ENCODE results near the gene OR2F1.

OR2F1 gene

GRCh38 chr7:143954544-143954943 lies at the start of gene OR2F1:
OR2F1 (plus strand) TSS chr7:143954844; CDS start chr7:143959971, 5,127 bp downstream.
- DNase-seq (ENCODE audit: low read depth), result no peak

- no peak for DNase-seq (ENCODE audit: low read depth)
Measured at GRCh38 chr7:143905509-143905908, 49.1 kb upstream of the OR2F1 start.

GRCh38 chr7:143906151-143906550 lies 48.5 kb upstream of the OR2F1 start:
- DNase-seq (ENCODE audit: low read depth), result no peak

- DNase-seq (ENCODE audit: low read depth), result no peak
Measured at GRCh38 chr7:143906895-143907294, 47.7 kb upstream of the OR2F1 start.

- no peak for DNase-seq (ENCODE audit: low read depth)
Measured at GRCh38 chr7:143908120-143908519, 46.5 kb upstream of the OR2F1 start.

GRCh38 chr7:143909863-143910262 lies 44.8 kb upstream of the OR2F1 start:
- no peak for DNase-seq (ENCODE audit: low read depth)

GRCh38 chr7:143910473-143911248 lies 44.0 kb upstream of the OR2F1 start:
- no peak for DNase-seq (ENCODE audit: low read depth)

GRCh38 chr7:143913945-143914615 lies 40.6 kb upstream of the OR2F1 start:
- no peak for DNase-seq (ENCODE audit: low read depth)

- no peak for DNase-seq (ENCODE audit: low read depth)
Measured at GRCh38 chr7:143914938-143915652, 39.5 kb upstream of the OR2F1 start.

- no peak for DNase-seq (ENCODE audit: low read depth)
Measured at GRCh38 chr7:143924851-143925250, 29.8 kb upstream of the OR2F1 start.

GRCh38 chr7:143929224-143929920 lies 25.3 kb upstream of the OR2F1 start:
- no peak for DNase-seq (ENCODE audit: low read depth)

- DNase-seq (ENCODE audit: low read depth), result no peak
Measured at GRCh38 chr7:143931739-143932138, 22.9 kb upstream of the OR2F1 start.

GRCh38 chr7:143934526-143935325 lies 19.9 kb upstream of the OR2F1 start, which contains the start of gene OR2F2:
OR2F2 (plus strand) TSS chr7:143935233; CDS start chr7:143935233, 0 bp downstream.
- no peak for DNase-seq (ENCODE audit: low read depth)

- peak; percentile 5 for DNase-seq (ENCODE audit: low read depth)
Measured at GRCh38 chr7:143936087-143937009, 18.3 kb upstream of the OR2F1 start.

- DNase-seq (ENCODE audit: low read depth), result no peak
Measured at GRCh38 chr7:143938379-143939243, 16.0 kb upstream of the OR2F1 start.

GRCh38 chr7:143945423-143945822 lies 9.2 kb upstream of the OR2F1 start:
- no peak for DNase-seq (ENCODE audit: low read depth)

- no peak for DNase-seq (ENCODE audit: low read depth)
Measured at GRCh38 chr7:143947111-143947510, 7.5 kb upstream of the OR2F1 start.

- no peak for DNase-seq (ENCODE audit: low read depth)
Measured at GRCh38 chr7:143948733-143949132, 5.9 kb upstream of the OR2F1 start.

GRCh38 chr7:143953421-143953820 lies 1.2 kb upstream of the OR2F1 start:
- no peak for DNase-seq (ENCODE audit: low read depth)

All from fibroblast of the conjunctiva (primary cell).